ENCODE results near the gene SH2D4B.

Gene SH2D4B

GRCh38 chr10:80539421-80540031 lies 1.8 kb downstream of the SH2D4B start:
- H3K27ac ChIP-seq, result no peak overlapping the region
- no peaks in the 10 kb centered on the region for H3K36me3 ChIP-seq (ENCODE audit: control insufficient read depth, insufficient read depth, low read length)
- H3K27me3 ChIP-seq (ENCODE audit: control insufficient read depth, insufficient read depth, low read length), result no peaks in the 10 kb centered on the region
- no peak overlapping the region for H3K4me3 ChIP-seq (ENCODE audit: low read depth, low read length)
- H3K4me1 ChIP-seq, result no peaks in the 10 kb centered on the region
- TF ChIP-seq CTCF (IDR thresholded peaks at IDR 0.05), result no peak
- no peak overlapping the region for H2AFZ ChIP-seq
- no peaks in the 10 kb centered on the region for H3K9me3 ChIP-seq (ENCODE audit: control insufficient read depth, low read length)
- no peaks in the 10 kb centered on the region for H3K79me2 ChIP-seq
- no peak overlapping the region for H3K4me2 ChIP-seq (ENCODE audit: low read length)
- H3K9ac ChIP-seq, result no peak overlapping the region

- Histone ChIP-seq H3K36me3 (ENCODE audit: control insufficient read depth, insufficient read depth, low read length) (no peaks in the 10 kb centered on the region), H3K79me2 (no peaks in the 10 kb centered on the region), H3K4me2 (ENCODE audit: low read length) (no peak overlapping the region), H3K27me3 (ENCODE audit: control insufficient read depth, insufficient read depth, low read length) (no peaks in the 10 kb centered on the region), H3K9ac (no peak overlapping the region), H3K4me3 (ENCODE audit: low read depth, low read length) (no peak overlapping the region), H3K9me3 (ENCODE audit: control insufficient read depth, low read length) (no peaks in the 10 kb centered on the region), H3K27ac (no peak overlapping the region), H2AFZ (no peak overlapping the region), H3K4me1 (no peaks in the 10 kb centered on the region)
- no peak for TF ChIP-seq CTCF (IDR thresholded peaks at IDR 0.05)
These were observed 2.4 kb downstream of the SH2D4B start for GRCh38 chr10:80540136-80540535.

- H3K27ac ChIP-seq, result peak overlapping the region; percentile 42
- no peak overlapping the region for H3K9ac ChIP-seq
- no peaks in the 10 kb centered on the region for H3K79me2 ChIP-seq
- no peaks in the 10 kb centered on the region for H3K27me3 ChIP-seq (ENCODE audit: control insufficient read depth, insufficient read depth, low read length)
- no peaks in the 10 kb centered on the region for H3K4me1 ChIP-seq
- H3K36me3 ChIP-seq (ENCODE audit: control insufficient read depth, insufficient read depth, low read length), result no peaks in the 10 kb centered on the region
- no peak overlapping the region for H3K4me2 ChIP-seq (ENCODE audit: low read length)
- no peak overlapping the region for H3K4me3 ChIP-seq (ENCODE audit: low read depth, low read length)
- no peak overlapping the region for H2AFZ ChIP-seq
- TF ChIP-seq CTCF (IDR thresholded peaks at IDR 0.05), result no peak
- no peaks in the 10 kb centered on the region for H3K9me3 ChIP-seq (ENCODE audit: control insufficient read depth, low read length)
These were observed 2.9 kb downstream of the SH2D4B start for GRCh38 chr10:80540618-80540980.

- Histone ChIP-seq H3K9me3 (ENCODE audit: control insufficient read depth, low read length) (no peaks in the 10 kb centered on the region), H3K4me3 (ENCODE audit: low read depth, low read length) (no peak overlapping the region), H3K36me3 (ENCODE audit: control insufficient read depth, insufficient read depth, low read length) (no peaks in the 10 kb centered on the region), H2AFZ (no peak overlapping the region), H3K4me1 (no peaks in the 10 kb centered on the region), H3K4me2 (ENCODE audit: low read length) (no peak overlapping the region), H3K27me3 (ENCODE audit: control insufficient read depth, insufficient read depth, low read length) (no peaks in the 10 kb centered on the region), H3K79me2 (no peaks in the 10 kb centered on the region), H3K27ac (peak overlapping the region; percentile 42), H3K9ac (no peak overlapping the region)
- TF ChIP-seq CTCF (IDR thresholded peaks at IDR 0.05), result no peak
These were observed 3.5 kb downstream of the SH2D4B start for GRCh38 chr10:80540981-80541750.

GRCh38 chr10:80542053-80542452 lies 4.4 kb downstream of the SH2D4B start:
- no peak overlapping the region for H3K4me2 ChIP-seq (ENCODE audit: low read length)
- no peak overlapping the region for H3K27ac ChIP-seq
- no peaks in the 10 kb centered on the region for H3K9me3 ChIP-seq (ENCODE audit: control insufficient read depth, low read length)
- H2AFZ ChIP-seq, result no peak overlapping the region
- no peaks in the 10 kb centered on the region for H3K27me3 ChIP-seq (ENCODE audit: control insufficient read depth, insufficient read depth, low read length)
- no peaks in the 10 kb centered on the region for H3K36me3 ChIP-seq (ENCODE audit: control insufficient read depth, insufficient read depth, low read length)
- H3K79me2 ChIP-seq, result no peaks in the 10 kb centered on the region
- no peak overlapping the region for H3K9ac ChIP-seq
- no peak for TF ChIP-seq CTCF (IDR thresholded peaks at IDR 0.05)
- H3K4me3 ChIP-seq (ENCODE audit: low read depth, low read length), result no peak overlapping the region
- no peaks in the 10 kb centered on the region for H3K4me1 ChIP-seq
